Measurements from ENCODE around the gene PHLDA2. TPM values are rescaled to one million over a fixed set of nuclear protein-coding genes. Genes with fewer than 3 reads are reported as not detected.

PHLDA2 gene
- total and polyA plus RNA-seq, 12 donors: 0.39 to 14.2 (median 0.89) TPM; not detected in 1

DNA sequence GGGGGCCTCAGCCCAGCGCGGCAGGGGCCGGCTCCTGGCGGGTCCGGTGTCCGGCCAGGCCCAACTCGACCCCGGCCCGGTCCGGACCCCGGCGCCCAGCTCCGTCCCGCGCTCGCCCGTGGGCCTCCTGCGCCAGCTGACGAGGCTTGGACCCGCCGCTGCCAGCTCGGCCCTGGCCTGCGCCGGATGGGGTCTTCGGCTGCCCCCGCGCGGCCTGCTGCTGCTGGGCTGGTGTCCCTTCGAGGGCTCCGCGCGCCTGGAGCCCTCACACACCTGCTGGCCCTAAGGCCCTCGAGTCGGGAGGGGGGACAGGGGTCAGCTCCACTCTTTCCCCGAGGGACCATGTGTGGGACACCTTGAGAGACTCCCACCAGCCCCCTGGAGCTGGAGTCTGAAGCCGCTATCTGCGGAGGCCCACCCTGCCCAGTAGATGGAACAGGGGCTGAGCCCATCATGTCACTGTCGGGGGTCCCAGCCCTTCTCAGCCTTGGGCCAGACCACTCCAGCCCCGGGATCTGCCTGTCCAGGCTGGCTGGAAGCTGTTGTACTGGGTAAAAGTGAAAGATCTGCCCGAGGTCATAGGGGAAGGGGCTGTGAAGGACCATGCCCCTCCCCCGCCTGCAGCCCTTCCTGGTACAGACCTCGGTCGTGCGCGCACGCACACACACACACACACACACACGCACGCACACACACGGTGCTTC lies 42.9 kb downstream of the PHLDA2 start:
- intact Hi-C loops (cut with DNase I): loop anchor here in 9 of 10 donors (5.0 to 10.0 kb wide), 9 partner anchors 59 to 692 kb away; partner anchors contain the start of genes KCNQ1OT1 (in 5 of the 9), C11orf21 (in 1 of the 9) and TSPAN32 (in 1 of the 9)
- Histone ChIP-seq H3K4me1 (peaks cover 6 to 62% (median 43%) of the 10 kb centered on the region in 9 donors), H3K4me3 (peak overlapping the region in 9 of 10 donors; percentile 45 to 85 (median 72)), H3K36me3 (no peaks in the 10 kb centered on the region), H3K27ac (peak overlapping the region; percentile 16 to 81 (median 62)), H3K9me3 (no peaks in the 10 kb centered on the region), H3K27me3 (peaks cover 0 to 34% (median 0%) of the 10 kb centered on the region in 7 donors)
- whole genome bisulfite sequencing, 2 donors: 15 to 16% methylated on average over 43 to 49 of the region's 49 CpGs
- ATAC-seq (peak in 5 of 8 donors; percentile 3 to 22 (median 8)), DNase-seq (peak; percentile 40 to 45)
- TF ChIP-seq, protein P1, sequence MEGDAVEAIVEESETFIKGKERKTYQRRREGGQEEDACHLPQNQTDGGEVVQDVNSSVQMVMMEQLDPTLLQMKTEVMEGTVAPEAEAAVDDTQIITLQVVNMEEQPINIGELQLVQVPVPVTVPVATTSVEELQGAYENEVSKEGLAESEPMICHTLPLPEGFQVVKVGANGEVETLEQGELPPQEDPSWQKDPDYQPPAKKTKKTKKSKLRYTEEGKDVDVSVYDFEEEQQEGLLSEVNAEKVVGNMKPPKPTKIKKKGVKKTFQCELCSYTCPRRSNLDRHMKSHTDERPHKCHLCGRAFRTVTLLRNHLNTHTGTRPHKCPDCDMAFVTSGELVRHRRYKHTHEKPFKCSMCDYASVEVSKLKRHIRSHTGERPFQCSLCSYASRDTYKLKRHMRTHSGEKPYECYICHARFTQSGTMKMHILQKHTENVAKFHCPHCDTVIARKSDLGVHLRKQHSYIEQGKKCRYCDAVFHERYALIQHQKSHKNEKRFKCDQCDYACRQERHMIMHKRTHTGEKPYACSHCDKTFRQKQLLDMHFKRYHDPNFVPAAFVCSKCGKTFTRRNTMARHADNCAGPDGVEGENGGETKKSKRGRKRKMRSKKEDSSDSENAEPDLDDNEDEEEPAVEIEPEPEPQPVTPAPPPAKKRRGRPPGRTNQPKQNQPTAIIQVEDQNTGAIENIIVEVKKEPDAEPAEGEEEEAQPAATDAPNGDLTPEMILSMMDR (IDR thresholded peaks at IDR 0.05): peak in 5 of 9 donors; percentile 9 to 51 (median 48)

DNA sequence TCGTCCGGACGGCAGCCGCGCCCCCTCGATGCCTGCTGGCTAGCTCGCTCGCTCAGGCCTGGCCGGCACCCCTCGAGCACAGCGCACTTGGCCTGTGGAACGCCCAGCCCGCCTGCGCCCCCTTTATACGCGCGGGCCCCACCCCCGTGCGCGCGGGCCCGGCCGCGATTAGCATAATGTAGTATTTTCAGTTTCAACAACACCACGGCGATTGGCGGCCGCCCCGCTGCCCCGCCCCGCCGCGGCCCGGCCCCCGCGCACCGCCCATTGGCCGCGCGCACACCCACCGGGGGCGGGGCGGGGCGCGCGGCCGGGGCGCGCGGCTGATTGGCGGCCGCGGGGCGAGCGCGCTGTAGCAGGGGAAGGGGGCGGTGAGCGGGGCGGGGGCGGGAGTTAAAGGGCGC lies 43.5 kb downstream of the PHLDA2 start, which contains the start of gene CDKN1C:
Gene CDKN1C, minus strand, starts transcription at position 98 of the 404 bp plus-strand sequence. CDS start 319 bp downstream, outside the sequence.
- Histone ChIP-seq H3K9me3 (no peaks in the 10 kb centered on the region), H3K4me1 (peaks cover 5 to 55% (median 39%) of the 10 kb centered on the region in 9 donors), H3K27me3 (peaks cover 0 to 34% (median 0%) of the 10 kb centered on the region in 7 donors), H3K4me3 (peak within 1 kb of the TSS; percentile 63 to 89 (median 78)), H3K36me3 (no peaks in the 10 kb centered on the region), H3K27ac (peak within 1 kb of the TSS; percentile 80 to 94 (median 86))
- 0 to 1% methylated on average over 34 to 61 of the region's 61 CpGs for WGBS, 2 donors
- ATAC-seq (peak; percentile 72 to 84 (median 80)), DNase-seq (peak; percentile 88 to 91)
- intact Hi-C loops (cut with DNase I): loop anchor here in 9 of 10 donors (2.0 to 10.0 kb wide), 10 partner anchors 58 to 691 kb away; partner anchors contain the start of genes KCNQ1OT1 (in 5 of the 9), C11orf21 (in 1 of the 9) and TSPAN32 (in 1 of the 9)
- TF ChIP-seq, protein P1 (IDR thresholded peaks at IDR 0.05): no peak

DNA sequence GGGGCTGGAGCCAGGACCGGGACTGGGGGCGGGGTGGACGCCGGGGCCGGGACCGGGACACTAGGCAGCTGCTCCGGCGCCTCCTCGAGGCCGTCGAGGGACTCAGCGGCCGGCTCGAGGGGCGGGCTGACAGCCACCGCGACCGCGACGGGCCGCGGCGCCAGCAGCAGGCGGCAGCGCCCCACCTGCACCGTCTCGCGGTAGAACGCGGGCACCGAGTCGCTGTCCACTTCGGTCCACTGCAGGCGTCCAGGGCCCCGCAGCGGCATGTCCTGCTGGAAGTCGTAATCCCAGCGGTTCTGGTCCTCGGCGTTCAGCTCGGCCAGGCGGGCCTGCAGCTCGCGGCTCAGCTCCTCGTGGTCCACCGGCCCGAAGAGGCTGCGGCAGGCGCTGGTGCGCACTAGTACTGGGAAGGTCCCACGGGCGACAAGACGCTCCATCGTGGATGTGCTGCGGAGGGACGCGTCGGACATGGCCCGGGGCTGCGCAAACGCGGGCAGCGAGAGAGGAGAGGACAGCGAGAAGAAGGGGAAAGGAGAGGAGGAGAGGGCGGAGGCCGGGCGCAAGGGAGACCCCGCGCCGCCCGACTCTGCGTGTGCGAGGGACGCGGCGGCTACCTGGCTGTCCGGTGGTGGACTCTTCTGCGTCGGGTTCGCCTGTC lies 44.1 kb downstream of the PHLDA2 start:
- Histone ChIP-seq H3K36me3 (no peaks in the 10 kb centered on the region), H3K27me3 (peaks cover 0 to 34% (median 0%) of the 10 kb centered on the region in 7 donors), H3K4me1 (peaks cover 5 to 50% (median 34%) of the 10 kb centered on the region in 9 donors), H3K27ac (peak overlapping the region; percentile 49 to 93 (median 83)), H3K4me3 (peak overlapping the region; percentile 63 to 89 (median 78)), H3K9me3 (no peaks in the 10 kb centered on the region)
- TF ChIP-seq, protein P1 (IDR thresholded peaks at IDR 0.05): peak in 7 of 9 donors; percentile 24 to 56 (median 35)
- ATAC-seq (peak; percentile 8 to 38 (median 26)), DNase-seq (peak; percentile 52 to 64)
- intact Hi-C loops (cut with DNase I): loop anchor here in 9 of 10 donors (2.0 to 10.0 kb wide), 10 partner anchors 58 to 690 kb away; partner anchors contain the start of genes KCNQ1OT1 (in 5 of the 9), C11orf21 (in 1 of the 9) and TSPAN32 (in 1 of the 9)
- 0 to 1% methylated on average over 76 to 80 of the region's 80 CpGs for WGBS, 2 donors
